Neural crest cell (in vitro differentiated cells): ENCODE results near the gene MGAM2. TPM values are rescaled to one million over a fixed set of nuclear protein-coding genes. Genes with fewer than 3 reads are reported as not detected.

Experiments used
- DNase-seq: peaks from one replicate; pipeline ENCODE4 v3.0.0; 2021; ENCODE audit warnings: low read depth, mixed read lengths, low spot score
- H3K27ac Mint-ChIP-seq: one replicate; pipeline ENCODE4 v1.8.0; 2021; ENCODE audit warnings: mild to moderate bottlenecking, mixed read lengths; ENCODE audit not compliant: unreplicated experiment
- H3K27me3 Mint-ChIP-seq: 2 replicates; pipeline ENCODE4 v1.8.0; 2021; ENCODE audit warnings: low read depth, mild to moderate bottlenecking, mixed read lengths
- H3K36me3 Mint-ChIP-seq: 2 replicates; pipeline ENCODE4 v1.8.0; 2021; ENCODE audit warnings: low read depth, mild to moderate bottlenecking, mixed read lengths
- H3K4me1 Mint-ChIP-seq: 2 replicates; pipeline ENCODE4 v1.8.0; 2021; ENCODE audit warnings: mixed read lengths
- H3K4me3 Mint-ChIP-seq: one replicate; pipeline ENCODE4 v1.8.0; 2021; ENCODE audit warnings: mild to moderate bottlenecking, mixed read lengths
- H3K9me3 Mint-ChIP-seq: 2 replicates; pipeline ENCODE4 v1.8.0; 2021; ENCODE audit warnings: mixed read lengths
- total RNA-seq: library from RNA; stranded (reverse); gene quantifications from 2 replicates; pipeline ENCODE4 v1.2.1, GENCODE V29; 2021
- TF ChIP-seq, protein P1 (sequence below): fragments of 200-600 bp; sonication (generic); conservative IDR thresholded peaks from 2 replicates; pipeline ENCODE4 v1.5.0; 2021; ENCODE audit warnings: antibody characterized with exemption, mild to moderate bottlenecking

MGAM2 gene
- total RNA-seq, 1 donor from 2014 or later = 0.07 TPM

- no peak overlapping the region for H3K4me3 Mint-ChIP-seq
- no peak for DNase-seq
- peaks cover 15% of the 10 kb centered on the region for H3K27me3 Mint-ChIP-seq
- peak overlapping the region; percentile 2 for H3K27ac Mint-ChIP-seq
- no peaks in the 10 kb centered on the region for H3K9me3 Mint-ChIP-seq
- TF ChIP-seq, protein P1, sequence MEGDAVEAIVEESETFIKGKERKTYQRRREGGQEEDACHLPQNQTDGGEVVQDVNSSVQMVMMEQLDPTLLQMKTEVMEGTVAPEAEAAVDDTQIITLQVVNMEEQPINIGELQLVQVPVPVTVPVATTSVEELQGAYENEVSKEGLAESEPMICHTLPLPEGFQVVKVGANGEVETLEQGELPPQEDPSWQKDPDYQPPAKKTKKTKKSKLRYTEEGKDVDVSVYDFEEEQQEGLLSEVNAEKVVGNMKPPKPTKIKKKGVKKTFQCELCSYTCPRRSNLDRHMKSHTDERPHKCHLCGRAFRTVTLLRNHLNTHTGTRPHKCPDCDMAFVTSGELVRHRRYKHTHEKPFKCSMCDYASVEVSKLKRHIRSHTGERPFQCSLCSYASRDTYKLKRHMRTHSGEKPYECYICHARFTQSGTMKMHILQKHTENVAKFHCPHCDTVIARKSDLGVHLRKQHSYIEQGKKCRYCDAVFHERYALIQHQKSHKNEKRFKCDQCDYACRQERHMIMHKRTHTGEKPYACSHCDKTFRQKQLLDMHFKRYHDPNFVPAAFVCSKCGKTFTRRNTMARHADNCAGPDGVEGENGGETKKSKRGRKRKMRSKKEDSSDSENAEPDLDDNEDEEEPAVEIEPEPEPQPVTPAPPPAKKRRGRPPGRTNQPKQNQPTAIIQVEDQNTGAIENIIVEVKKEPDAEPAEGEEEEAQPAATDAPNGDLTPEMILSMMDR = no peak
- H3K36me3 Mint-ChIP-seq = no peaks in the 10 kb centered on the region
- H3K4me1 Mint-ChIP-seq = no peaks in the 10 kb centered on the region
Observed at GRCh38 chr7:142158736-142159496, 47.4 kb downstream of the MGAM2 start.

- Mint-ChIP-seq H3K27me3 (peaks cover 15% of the 10 kb centered on the region), H3K27ac (no peak overlapping the region)
Observed at GRCh38 chr7:142161921-142162320, 50.4 kb downstream of the MGAM2 start.

DNA sequence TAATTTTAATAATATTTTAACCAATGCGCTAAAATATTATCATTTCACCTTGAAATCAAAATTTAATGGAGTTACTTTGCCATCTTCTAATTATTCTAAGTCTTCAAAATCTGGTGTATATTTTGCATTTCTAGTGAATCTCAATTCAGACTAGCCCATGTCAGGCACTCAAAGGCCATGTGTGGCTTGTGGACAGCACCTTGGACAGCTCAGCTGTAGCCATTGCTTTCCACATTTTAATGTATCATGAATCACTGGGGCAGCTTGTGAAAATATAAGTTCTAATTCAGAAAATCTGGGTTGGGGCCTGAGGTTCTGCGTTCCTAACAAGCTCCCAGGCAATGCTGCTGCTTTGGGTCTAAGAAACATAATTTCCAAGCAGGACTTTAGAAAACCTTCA is 57.2 kb downstream of the MGAM2 start:
- no peak overlapping the region for H3K4me3 Mint-ChIP-seq
- H3K9me3 Mint-ChIP-seq = no peaks in the 10 kb centered on the region
- no peaks in the 10 kb centered on the region for H3K4me1 Mint-ChIP-seq
- peaks cover 4% of the 10 kb centered on the region for H3K27me3 Mint-ChIP-seq
- no peak for DNase-seq
- TF ChIP-seq, protein P1 = no peak
- H3K27ac Mint-ChIP-seq = no peak overlapping the region
- H3K36me3 Mint-ChIP-seq = no peaks in the 10 kb centered on the region

More at GRCh38 chr7:142161921-142162320, 50.4 kb downstream of the MGAM2 start:
- Mint-ChIP-seq H3K9me3 (no peaks in the 10 kb centered on the region), H3K36me3 (no peaks in the 10 kb centered on the region), H3K4me3 (no peak overlapping the region), H3K4me1 (no peaks in the 10 kb centered on the region)
- TF ChIP-seq, protein P1 = no peak
- no peak for DNase-seq

DNA sequence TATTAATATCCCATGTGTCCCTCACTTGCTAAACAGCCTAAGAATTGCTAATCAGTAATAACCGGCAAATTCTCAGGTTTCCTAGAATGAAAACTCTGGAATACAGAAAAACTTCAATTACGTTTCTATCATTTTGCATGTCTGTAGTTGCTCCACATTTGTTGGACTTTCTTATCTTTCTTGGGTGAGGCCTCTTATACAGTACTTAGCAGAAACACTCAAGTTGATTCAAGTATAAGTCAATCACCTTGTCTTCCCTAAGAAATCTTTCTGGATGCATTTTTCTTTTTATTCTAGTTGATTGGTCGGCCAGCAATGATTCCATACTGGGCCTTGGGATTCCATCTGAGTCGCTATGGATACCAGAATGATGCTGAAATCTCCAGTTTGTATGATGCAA is 61.4 kb downstream of the MGAM2 start:
- no peak overlapping the region for H3K27ac Mint-ChIP-seq
- H3K36me3 Mint-ChIP-seq = no peaks in the 10 kb centered on the region
- TF ChIP-seq, protein P1 = no peak
- peaks cover 8% of the 10 kb centered on the region for H3K9me3 Mint-ChIP-seq
- no peak for DNase-seq
- peaks cover 11% of the 10 kb centered on the region for H3K27me3 Mint-ChIP-seq
- H3K4me3 Mint-ChIP-seq = no peak overlapping the region
- H3K4me1 Mint-ChIP-seq = no peaks in the 10 kb centered on the region

GRCh38 chr7:142174441-142174840 is 62.9 kb downstream of the MGAM2 start:
- peaks cover 15% of the 10 kb centered on the region for H3K27me3 Mint-ChIP-seq
- no peaks in the 10 kb centered on the region for H3K36me3 Mint-ChIP-seq
- no peak for DNase-seq
- no peaks in the 10 kb centered on the region for H3K4me1 Mint-ChIP-seq
- no peak overlapping the region for H3K27ac Mint-ChIP-seq
- peaks cover 8% of the 10 kb centered on the region for H3K9me3 Mint-ChIP-seq
- TF ChIP-seq, protein P1 = no peak
- H3K4me3 Mint-ChIP-seq = no peak overlapping the region
